GM19455 (cell line): Measurements from ENCODE around the gene JCHAIN.
"Not testable (repeated sequence)": the region's sequence is repeated elsewhere in the genome, so short reads cannot be mapped to it uniquely, and the experiment has no call there.

Experiments used
- ATAC-seq: cut with Tn5 transposase; IDR thresholded peaks from one replicate; pipeline ENCODE4 v1.9.1; 2021; ENCODE audit not compliant: unreplicated experiment

Gene JCHAIN

DNA sequence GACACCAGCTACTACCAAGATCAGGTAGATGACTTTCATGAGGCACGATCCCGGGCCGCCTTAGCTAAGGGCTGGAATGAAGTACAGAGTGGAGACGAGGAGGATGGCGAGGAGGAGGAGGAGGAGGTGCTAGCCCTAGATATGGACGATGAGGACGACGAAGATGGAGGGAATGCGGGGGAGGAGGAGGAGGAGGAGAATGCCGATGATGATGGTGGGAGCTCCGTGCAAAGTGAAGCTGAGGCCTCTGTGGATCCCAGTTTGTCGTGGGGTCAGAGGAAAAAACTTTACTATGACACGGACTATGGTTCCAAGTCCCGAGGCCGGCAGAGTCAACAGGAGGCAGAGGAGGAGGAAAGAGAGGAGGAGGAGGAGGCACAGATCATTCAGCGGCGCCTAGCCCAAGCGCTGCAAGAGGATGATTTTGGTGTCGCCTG, 22.5 kb upstream of the JCHAIN start:
- no peak for ATAC-seq

DNA sequence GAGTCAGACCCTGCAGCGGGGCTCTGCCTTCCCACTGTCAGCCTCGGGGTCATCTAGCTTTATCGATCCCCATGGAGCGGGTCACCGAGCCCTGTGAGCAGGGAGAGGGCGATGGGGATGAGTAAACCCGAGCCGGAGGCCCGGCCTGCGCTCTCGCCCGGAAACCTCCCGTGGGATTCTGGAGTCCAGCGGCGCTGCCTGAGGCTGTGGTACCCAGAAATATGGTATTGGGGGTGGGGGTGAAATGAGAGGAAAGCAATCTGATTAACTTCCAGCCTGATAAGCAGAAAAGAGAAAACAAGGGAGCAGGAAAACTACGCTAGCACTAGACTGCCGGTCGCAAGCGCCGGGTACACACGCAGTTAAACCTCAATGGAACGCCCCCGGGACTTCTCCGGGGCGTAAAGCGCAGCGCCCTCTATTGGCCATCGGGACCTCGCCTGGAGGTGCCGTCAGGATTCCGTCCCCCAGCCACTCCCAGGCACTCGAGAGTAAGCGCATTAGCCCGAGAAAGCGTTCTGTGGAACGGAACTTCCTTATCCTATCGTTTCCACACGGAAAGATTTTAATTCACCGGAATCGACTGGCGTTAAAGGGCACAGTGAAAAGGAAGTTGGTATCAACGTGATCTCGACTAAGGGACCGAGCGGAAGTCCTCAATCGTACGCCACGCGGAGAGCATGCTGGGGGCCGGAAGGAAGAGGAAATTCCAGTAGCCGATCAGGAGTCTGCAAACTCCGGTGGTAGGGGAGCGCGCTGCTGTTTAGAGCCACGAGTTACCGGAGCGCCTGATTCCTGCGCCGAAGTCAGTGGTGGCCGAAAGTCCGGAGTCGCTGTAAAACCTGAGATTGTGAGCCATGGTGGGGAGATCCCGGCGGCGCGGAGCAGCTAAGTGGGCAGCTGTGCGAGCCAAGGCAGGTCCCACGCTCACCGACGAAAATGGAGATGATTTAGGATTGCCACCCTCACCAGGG, 21.8 kb upstream of the JCHAIN start, which contains the start of gene UTP3:
Gene UTP3, plus strand, starts transcription at position 712 of the 974 bp plus-strand sequence. Its CDS starts 146 bp downstream, at position 858.
- ATAC-seq, result peak; percentile 91

GRCh38 chr4:70687392-70687791, 21.1 kb upstream of the JCHAIN start:
- no peak for ATAC-seq

DNA sequence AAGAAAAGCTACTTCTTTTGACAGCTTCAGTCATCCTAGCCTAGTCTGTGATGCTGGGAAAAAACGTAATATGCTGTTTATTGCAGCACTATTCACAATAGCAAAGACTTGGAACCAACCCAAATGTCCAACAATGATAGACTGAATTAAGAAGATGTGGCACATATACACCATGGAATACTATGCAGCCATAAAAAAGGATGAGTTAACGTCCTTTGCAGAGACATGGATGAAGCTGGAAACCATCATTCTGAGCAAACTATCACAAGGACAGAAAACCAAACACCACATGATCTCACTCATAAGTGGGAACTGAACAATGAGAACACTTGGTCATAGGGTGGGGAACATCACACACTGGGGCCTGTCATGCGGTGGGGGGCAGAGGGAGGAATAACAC, 15.8 kb upstream of the JCHAIN start:
- not testable (repeated sequence) for ATAC-seq

DNA sequence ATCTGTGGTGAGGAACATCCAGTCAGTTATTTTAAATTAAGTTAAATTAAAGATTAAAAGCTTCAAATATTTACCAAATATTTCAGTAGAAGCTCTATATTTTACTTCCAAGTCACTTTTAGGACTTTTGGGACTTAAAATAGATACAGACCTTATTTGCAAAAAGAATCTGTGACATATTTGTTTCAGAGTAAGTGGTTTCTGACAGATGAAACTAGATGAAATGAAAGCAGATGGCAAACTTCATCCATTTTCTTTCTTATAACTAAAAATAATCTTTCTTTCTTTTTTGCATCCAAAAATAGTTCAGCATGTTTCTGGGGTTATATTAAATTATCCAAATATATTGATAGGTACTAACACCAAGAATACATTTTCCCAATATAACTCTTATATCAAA, 15.4 kb upstream of the JCHAIN start:
- peak; percentile 40 for ATAC-seq

DNA sequence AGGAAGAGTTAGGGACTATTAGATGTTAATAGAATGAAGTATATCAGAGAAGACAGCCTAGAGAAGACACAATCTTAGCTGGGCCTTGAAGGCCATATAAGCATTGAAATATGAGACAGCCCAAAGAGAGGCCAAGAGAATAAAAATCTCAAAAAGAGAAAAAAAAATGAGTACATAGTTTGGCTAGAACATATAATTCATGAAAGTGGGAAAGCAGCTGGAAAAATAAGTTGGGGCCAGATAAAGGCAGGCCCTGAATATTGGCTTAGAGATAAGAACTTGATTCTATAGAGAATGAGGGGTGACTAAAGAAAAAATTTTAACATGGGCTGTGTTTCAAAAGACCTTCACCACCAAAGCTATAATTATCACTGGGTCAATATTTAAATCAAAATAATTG, 14.6 kb upstream of the JCHAIN start:
- no peak for ATAC-seq

- peak; percentile 73 for ATAC-seq
These were observed 12.2 kb upstream of the JCHAIN start for GRCh38 chr4:70678383-70678999.

DNA sequence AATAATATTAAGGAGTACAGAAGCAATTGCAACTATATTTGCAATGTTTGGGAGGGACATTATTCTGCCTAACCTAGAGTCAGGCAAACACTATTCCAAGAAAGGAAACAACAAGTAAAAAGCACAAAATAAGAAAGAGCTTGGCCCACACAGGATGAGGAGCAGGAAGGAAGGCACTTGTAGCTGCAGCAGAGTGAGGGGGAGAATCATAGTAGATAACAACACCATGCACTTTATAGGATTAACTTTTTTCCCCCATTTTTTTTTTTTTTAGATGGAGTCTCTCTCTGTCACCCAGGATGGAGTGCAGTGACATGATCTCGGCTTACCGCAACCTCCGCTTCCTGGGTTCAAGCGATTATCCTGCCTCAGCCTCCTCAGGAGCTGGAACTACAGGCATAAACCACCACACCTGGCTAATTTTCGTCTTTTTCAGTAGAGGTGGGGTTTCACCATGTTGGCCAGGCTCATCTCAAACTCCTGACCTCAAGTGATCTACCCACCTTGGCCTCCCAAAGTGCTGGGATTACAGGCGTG, 10.3 kb upstream of the JCHAIN start:
- no peak for ATAC-seq

- no peak for ATAC-seq
These were observed 8.4 kb upstream of the JCHAIN start for GRCh38 chr4:70674731-70675130.

DNA sequence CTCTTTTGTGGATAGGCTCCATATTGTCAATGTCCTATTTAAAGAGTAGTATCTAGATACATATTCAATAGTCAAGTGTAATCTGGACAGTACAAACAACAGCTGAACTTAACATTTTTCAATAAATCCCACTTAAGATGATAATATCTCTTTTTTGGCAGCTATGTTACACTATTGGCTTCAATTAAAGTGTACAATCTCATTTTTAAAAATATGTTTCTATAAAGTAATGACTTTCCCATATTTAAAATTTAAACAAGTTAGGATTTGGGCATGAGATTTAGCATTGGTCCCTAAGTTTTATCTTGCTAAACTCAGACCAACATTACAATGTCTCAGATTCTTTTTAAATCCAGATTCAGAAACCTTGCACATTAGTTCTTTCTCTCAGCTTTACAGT, 7.9 kb upstream of the JCHAIN start:
- no peak for ATAC-seq

DNA sequence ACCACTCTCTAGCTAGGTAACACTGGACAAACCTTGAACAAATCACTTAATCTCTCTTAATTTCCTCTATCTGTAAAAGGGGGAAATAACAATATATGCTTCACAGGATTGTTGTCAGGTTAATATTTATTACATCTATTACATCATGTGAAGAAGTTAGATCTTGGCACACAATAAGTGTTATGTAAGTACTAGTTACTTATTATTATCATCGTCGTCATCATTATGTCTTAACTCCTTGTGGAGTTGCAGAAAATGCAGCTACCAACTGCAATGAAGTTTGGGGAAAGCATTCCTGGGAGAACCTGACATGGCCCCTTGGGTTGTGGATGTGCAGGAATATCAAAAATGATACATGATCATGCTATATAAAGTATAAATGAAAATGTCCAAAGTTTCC, 4.8 kb upstream of the JCHAIN start:
- ATAC-seq, result no peak

GRCh38 chr4:70670332-70671014, 4.2 kb upstream of the JCHAIN start:
- ATAC-seq, result no peak

- peak; percentile 41 for ATAC-seq
These were observed 1.6 kb upstream of the JCHAIN start for GRCh38 chr4:70667740-70668535.

- ATAC-seq, result peak; percentile 84
These were observed 4.9 kb downstream of the JCHAIN start for GRCh38 chr4:70661309-70661922.

GRCh38 chr4:70660106-70660505, 6.2 kb downstream of the JCHAIN start:
- no peak for ATAC-seq

GRCh38 chr4:70658418-70658817, 7.9 kb downstream of the JCHAIN start:
- no peak for ATAC-seq

DNA sequence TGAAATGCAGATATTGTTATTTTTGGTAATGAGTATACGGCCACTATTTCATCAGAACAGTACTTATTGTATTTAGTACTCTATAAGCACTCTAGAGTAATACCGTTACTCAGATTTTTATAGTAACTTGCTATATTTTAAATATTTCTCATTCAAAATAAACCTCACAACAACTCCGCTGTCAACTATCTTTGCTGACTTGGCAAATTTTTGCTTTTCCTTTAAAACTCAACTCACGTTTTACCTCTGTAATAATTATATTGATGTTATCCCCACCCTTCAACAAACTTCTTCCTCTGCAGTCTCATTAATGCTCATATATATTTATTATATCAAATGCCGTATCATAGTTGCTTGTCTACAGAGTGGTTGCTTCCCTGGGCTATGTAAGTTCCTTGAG, 9.0 kb downstream of the JCHAIN start:
- ATAC-seq, result no peak

- ATAC-seq, result no peak
These were observed 11.7 kb downstream of the JCHAIN start for GRCh38 chr4:70654605-70655011.

DNA sequence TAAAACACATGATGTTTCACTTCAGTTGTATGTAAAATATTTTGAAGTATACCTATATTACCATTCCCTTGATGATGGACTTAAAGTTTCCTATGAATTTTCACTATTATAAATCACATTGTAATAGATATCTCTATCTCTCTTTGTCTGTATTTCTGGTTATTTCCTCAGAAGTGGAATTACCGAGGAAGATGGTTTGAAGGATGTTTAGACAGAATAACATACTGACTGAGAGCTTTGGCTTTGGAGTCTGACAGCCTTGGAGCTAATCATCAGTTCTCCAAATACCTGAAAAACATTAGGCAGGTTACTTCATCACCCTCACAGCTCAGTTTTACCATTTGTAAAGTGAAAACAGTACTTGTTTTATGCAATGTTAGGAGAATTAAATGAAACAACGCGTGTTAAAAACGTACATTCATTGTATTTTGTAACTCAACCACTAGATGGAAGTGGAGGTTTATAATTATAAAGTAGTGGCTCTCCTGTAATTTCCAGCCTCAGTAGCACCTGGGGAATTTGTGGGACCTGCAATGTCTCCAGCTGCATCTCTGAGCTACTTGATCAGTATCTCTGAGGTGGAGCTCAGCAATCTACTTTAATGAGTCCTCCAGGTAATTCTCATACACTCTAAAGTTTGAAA, 14.3 kb downstream of the JCHAIN start:
- ATAC-seq, result peak; percentile 46
